GM18873 (cell line): Measurements from ENCODE around the gene SLC6A19.

ENCODE experiments used
- ATAC-seq: cut with Tn5 transposase; IDR thresholded peaks from one replicate; pipeline ENCODE4 v1.9.1; 2021; ENCODE audit warnings: mild to moderate bottlenecking, moderate library complexity, moderate number of reproducible peaks; ENCODE audit not compliant: unreplicated experiment, low FRiP score

Gene SLC6A19

DNA sequence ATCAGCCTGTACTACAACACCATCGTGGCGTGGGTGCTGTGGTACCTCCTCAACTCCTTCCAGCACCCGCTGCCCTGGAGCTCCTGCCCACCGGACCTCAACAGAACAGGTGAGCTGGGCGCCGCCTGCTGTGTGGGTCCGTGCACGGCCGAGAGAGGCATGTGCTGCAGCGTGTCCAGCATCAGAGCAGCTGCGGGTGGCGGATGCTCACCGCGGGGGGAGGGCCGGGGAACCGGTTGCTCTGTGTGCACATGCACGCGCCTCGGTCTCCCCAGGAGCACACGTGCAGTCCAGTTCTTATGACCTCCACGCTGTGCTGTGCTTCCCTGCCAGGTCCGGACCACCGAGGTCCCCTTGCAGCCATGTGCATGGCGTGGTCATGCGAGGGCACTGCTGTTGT is 31.4 kb downstream of the SLC6A19 start:
- ATAC-seq: no peak

DNA sequence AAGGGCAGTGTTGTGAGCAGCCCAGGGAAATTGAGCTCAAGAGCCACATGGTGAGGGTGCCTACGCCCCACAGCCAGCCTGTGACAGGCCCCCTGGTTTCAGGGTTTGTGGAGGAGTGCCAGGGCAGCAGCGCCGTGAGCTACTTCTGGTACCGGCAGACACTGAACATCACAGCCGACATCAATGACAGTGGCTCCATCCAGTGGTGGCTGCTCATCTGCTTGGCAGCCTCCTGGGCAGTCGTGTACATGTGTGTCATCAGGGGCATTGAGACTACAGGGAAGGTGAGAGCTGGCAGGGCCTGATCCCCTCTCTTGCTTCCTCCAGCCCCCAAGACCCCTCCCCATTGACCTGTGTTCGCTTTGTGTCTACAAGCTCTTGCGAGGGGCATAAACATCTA is 34.0 kb downstream of the SLC6A19 start:
- no peak for ATAC-seq

GRCh38 chr5:1235838-1236237 is 34.4 kb downstream of the SLC6A19 start:
- ATAC-seq: no peak

DNA sequence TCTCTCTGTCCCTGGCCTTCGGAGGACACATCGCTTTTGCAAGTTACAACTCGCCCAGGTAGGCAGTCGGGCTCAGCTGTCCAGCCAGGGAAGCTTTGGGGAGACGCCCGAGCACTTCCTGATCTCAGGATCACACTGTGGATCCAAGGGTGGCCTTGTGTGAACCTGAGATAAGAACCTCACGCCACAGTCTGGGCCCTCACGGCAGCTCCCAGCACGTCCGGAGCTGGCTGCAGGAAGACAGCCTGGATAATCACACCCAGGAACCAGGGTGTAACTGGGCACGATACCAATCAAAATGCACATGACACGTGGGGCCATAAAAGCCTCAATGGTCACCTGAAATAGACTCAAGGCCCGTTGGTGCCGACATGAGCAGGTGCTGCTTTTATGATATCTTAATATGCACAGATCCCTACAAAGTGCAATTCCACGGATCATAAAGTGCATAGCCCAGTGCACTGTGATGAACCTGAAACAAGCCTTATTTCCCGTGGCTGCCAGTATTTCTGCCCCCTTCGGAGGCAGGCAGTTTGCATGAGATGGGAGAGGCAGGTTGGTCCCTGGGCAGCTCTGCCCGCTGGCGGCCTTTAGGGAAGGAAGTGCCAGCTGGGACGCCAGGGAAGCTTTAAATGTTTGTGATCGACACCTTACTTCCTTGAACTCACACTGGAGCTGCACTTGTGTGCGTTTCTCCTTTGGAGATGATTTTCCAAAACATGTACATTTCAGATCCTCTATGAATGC is 38.3 kb downstream of the SLC6A19 start:
- no peak for ATAC-seq

DNA sequence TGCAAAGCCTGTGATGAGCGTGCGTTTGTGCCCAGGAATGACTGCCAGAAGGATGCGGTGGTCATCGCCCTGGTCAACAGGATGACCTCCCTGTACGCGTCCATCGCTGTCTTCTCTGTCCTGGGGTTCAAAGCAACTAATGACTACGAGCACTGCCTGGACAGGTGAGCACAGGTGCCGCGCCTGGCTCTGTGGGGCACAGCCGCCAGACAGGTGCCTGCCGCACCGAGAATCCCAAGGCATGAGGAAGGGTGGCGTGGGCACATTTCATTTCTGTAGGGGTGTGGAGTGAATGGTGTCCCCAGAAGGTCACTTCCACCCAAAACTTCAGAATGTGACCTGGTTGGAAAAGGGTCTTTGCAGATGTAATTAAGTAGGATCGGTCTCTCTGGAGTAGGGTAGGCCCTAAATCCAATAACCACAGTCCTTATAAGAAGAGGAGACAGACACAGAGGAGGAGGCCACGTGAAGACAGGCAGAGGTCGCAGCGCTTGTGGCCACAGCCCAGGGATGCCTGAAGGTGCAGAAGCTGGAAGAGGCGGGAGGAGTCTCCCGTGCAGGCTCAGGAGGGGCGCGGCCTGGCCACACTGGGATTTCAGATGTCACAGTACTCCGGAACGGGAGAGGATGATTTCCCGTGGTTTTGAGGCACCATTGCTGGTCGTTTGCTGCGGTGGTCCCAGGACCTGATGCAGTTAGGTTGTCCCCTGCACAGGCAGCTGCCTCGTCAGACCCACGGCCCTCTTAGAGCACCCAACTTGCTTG is 39.3 kb downstream of the SLC6A19 start:
- no peak for ATAC-seq

- ATAC-seq: no peak
Observed at GRCh38 chr5:1241509-1242080, 40.2 kb downstream of the SLC6A19 start.

DNA sequence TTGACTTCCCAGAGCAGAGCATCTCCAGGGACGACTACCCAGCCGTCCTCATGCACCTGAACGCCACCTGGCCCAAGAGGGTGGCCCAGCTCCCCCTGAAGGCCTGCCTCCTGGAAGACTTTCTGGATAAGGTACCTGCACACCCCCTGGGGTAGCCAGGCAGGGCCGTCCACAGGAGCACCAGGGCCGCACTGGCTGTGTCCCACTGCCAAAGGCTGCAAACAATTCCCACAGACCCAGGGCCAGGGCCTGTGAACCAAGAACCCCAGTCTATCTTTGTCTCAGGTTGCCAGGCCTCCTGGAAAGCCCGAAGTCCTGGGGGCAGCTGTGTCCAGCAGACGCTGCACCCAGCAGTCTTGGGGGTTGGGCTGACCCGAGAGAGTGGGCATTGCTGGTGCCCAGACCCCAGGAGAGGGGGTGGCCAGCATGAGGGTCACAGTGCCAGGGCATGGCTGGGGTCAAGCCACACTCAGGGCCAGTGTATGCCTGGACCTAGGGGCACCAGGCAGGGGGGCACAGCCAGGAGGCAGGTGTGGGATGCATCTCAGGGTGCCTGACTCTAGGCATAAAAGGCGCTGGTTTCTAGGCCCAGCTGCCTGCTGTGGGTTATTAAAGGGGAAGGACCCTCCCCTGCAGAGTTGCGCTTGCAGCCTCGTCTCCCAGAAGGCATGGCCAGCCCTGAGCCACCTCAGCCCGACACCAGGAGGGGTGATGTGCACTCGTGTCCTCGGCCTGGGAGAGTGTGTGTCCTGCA is 41.5 kb downstream of the SLC6A19 start:
- ATAC-seq: no peak

GRCh38 chr5:1243487-1244130 is 42.2 kb downstream of the SLC6A19 start:
- ATAC-seq: no peak

- ATAC-seq: no peak
Observed at GRCh38 chr5:1244255-1244654, 42.9 kb downstream of the SLC6A19 start.

- no peak for ATAC-seq
Observed at GRCh38 chr5:1244976-1245375, 43.6 kb downstream of the SLC6A19 start.

GRCh38 chr5:1245905-1246576 is 44.6 kb downstream of the SLC6A19 start:
- ATAC-seq: no peak

- no peak for ATAC-seq
Observed at GRCh38 chr5:1246711-1247431, 45.5 kb downstream of the SLC6A19 start.

GRCh38 chr5:1247811-1248210 is 46.4 kb downstream of the SLC6A19 start:
- ATAC-seq: no peak

GRCh38 chr5:1249366-1250280 is 48.2 kb downstream of the SLC6A19 start:
- ATAC-seq: no peak

GRCh38 chr5:1251678-1252580 is 50.5 kb downstream of the SLC6A19 start:
- no peak for ATAC-seq

DNA sequence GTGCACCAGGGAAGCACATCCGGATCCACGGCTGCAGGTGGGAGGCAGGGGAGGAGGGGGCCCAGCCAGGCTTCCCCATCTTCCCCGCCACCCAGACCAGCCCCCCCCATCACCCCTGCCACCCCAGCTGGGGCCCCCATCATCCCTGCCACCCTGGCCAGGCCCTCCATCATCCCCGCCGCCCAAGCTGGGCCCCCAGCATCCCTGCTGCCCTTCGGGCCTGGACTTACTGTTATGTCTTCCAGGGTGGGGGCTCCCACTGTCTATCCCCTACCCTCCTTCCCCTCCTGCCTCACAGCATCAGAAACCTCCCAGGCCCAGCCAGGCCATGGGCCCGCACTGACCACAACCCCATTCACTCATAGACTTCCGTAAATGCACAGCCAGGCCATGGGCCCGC is 51.3 kb downstream of the SLC6A19 start:
- no peak for ATAC-seq

DNA sequence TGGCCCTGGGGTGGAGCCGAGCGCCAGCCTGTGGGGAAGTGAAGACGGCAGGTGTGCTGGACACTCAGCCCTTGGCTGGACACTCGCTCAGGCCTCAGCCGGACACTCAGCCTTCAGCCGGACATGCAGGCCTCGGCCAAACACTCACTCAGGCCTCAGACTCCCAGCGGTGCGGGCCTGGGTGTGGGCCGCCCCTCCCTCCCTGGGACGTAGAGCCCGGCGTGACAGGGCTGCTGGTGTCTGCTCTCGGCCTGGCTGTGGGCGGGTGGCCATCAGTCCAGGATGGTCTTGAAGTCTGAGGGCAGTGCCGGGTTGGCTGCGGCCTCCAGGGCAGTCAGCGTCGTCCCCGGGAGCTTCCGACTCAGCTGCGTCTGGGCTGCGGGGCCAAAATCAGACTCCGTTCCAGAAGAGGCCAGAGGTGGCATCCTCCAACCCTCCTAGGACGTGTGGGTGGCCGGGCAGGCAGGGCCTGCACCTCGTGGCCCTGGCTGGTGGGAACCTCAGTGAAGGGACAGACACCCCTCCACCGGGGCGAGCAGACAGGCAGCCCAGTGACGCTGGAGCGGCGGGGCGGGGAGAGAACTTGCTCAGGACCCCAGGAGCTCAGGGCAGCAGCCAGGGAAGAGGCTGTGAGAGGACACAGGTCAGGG is 52.2 kb downstream of the SLC6A19 start:
- no peak for ATAC-seq
